RWPE2 (cell line): Measurements from ENCODE around the gene PCDHB7.
"Not testable (repeated sequence)": the region's sequence is repeated elsewhere in the genome, so short reads cannot be mapped to it uniquely, and the experiment has no call there.

Source experiments
- ATAC-seq: fragments of 200-7000 bp; cut with Tn5 transposase; 3 replicates; pipeline ENCODE4 v1.9.1; 2021; ENCODE audit warnings: low read depth
- DNase-seq: peaks from one replicate; pipeline ENCODE4 v3.0.0-alpha.2; 2020; ENCODE audit warnings: low spot score
- H3K27ac ChIP-seq: fragments of 450-650 bp; 2 replicates; pipeline ENCODE4 v1.5.1; 2017; ENCODE audit warnings: mild to moderate bottlenecking; ENCODE audit not compliant: poor library complexity, severe bottlenecking
- H3K27me3 ChIP-seq: fragments of 250-450 bp; sonication (Bioruptor Pico); 2 replicates; pipeline ENCODE4 v1.5.1; 2021; ENCODE audit warnings: mild to moderate bottlenecking, moderate library complexity; ENCODE audit not compliant: insufficient read depth, poor library complexity, severe bottlenecking
- H3K36me3 ChIP-seq: fragments of 250-450 bp; sonication (Bioruptor Pico); 2 replicates; pipeline ENCODE4 v1.5.1; 2020; ENCODE audit warnings: low read depth, mild to moderate bottlenecking, moderate library complexity
- H3K4me1 ChIP-seq: fragments of 250-450 bp; sonication (Bioruptor Pico); 2 replicates; pipeline ENCODE4 v1.5.1; 2021; ENCODE audit warnings: mild to moderate bottlenecking, moderate library complexity; ENCODE audit not compliant: insufficient read depth, poor library complexity, severe bottlenecking
- H3K4me3 ChIP-seq: fragments of 250-450 bp; sonication (Bioruptor Pico); 2 replicates; pipeline ENCODE4 v1.5.1; 2021; ENCODE audit warnings: mild to moderate bottlenecking, moderate library complexity; ENCODE audit not compliant: severe bottlenecking
- H3K9me3 ChIP-seq: fragments of 250-450 bp; sonication (Bioruptor Pico); 2 replicates; pipeline ENCODE4 v1.5.1; 2021; ENCODE audit warnings: mild to moderate bottlenecking, moderate library complexity; ENCODE audit not compliant: severe bottlenecking
- TF ChIP-seq, protein P1 (sequence below): fragments of 450-650 bp; IDR thresholded peaks from one replicate; pipeline ENCODE4 v1.5.1; 2017; ENCODE audit warnings: mild to moderate bottlenecking, moderate library complexity; ENCODE audit not compliant: poor library complexity, severe bottlenecking

PCDHB7 gene

GRCh38 chr5:141223112-141223783 is 50.8 kb downstream of the PCDHB7 start, which contains the start of gene PCDHB14:
PCDHB14 (plus strand) TSS chr5:141223343; CDS start chr5:141223506, 163 bp downstream.
- no peak within 1 kb of the TSS for H3K27ac ChIP-seq
- H3K4me1 ChIP-seq, result peaks cover 2% of the 10 kb centered on the region
- H3K36me3 ChIP-seq, result no peaks in the 10 kb centered on the region
- DNase-seq (no peak), ATAC-seq (peak; percentile 84)
- peaks cover 5% of the 10 kb centered on the region for H3K9me3 ChIP-seq
- peaks cover 26% of the 10 kb centered on the region for H3K27me3 ChIP-seq
- TF ChIP-seq, protein P1, sequence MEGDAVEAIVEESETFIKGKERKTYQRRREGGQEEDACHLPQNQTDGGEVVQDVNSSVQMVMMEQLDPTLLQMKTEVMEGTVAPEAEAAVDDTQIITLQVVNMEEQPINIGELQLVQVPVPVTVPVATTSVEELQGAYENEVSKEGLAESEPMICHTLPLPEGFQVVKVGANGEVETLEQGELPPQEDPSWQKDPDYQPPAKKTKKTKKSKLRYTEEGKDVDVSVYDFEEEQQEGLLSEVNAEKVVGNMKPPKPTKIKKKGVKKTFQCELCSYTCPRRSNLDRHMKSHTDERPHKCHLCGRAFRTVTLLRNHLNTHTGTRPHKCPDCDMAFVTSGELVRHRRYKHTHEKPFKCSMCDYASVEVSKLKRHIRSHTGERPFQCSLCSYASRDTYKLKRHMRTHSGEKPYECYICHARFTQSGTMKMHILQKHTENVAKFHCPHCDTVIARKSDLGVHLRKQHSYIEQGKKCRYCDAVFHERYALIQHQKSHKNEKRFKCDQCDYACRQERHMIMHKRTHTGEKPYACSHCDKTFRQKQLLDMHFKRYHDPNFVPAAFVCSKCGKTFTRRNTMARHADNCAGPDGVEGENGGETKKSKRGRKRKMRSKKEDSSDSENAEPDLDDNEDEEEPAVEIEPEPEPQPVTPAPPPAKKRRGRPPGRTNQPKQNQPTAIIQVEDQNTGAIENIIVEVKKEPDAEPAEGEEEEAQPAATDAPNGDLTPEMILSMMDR, result peak; percentile 70
- H3K4me3 ChIP-seq, result peak within 1 kb of the TSS; percentile 18

GRCh38 chr5:141224844-141225243 is 52.4 kb downstream of the PCDHB7 start:
- DNase-seq, ATAC-seq, H3K27ac ChIP-seq, H3K4me1 ChIP-seq, H3K9me3 ChIP-seq, H3K4me3 ChIP-seq, H3K36me3 ChIP-seq: not testable (repeated sequence)
- peaks cover 26% of the 10 kb centered on the region for H3K27me3 ChIP-seq

- not testable (repeated sequence) for H3K27ac ChIP-seq, H3K4me3 ChIP-seq, H3K36me3 ChIP-seq, ATAC-seq, DNase-seq, H3K9me3 ChIP-seq, H3K4me1 ChIP-seq
- peaks cover 26% of the 10 kb centered on the region for H3K27me3 ChIP-seq
These were observed 53.0 kb downstream of the PCDHB7 start for GRCh38 chr5:141225421-141225820.
